WTC11 (cell line): ENCODE data around the gene GALNT17. TPM values are rescaled to one million over a fixed set of nuclear protein-coding genes. Genes with fewer than 3 reads are reported as not detected.

Experiments used
- ATAC-seq: fragments of 200-7000 bp; cut with Tn5 transposase; 2 replicates; pipeline ENCODE4 v1.10.0; 2021; ENCODE audit warnings: mild to moderate bottlenecking, moderate library complexity
- CTCF ChIA-PET: fragments of 300-600 bp; sonication (Branson Sonifier 250); formaldehyde crosslinking; loops from one replicate; lab custom pipeline; 2021; ENCODE audit warnings: antibody characterized with exemption; lab: Charles Lee
- POLR2A ChIA-PET: fragments of 350-600 bp; sonication (Branson Sonifier 250); formaldehyde crosslinking; loops from one replicate; lab custom pipeline; 2021; ENCODE audit warnings: antibody characterized with exemption; lab: Charles Lee
- DNase-seq: peaks from one replicate; pipeline ENCODE4 v3.0.0; 2021; ENCODE audit warnings: low spot score
- H3K27ac Mint-ChIP-seq: 2 replicates; pipeline ENCODE4 v1.8.0; 2021; ENCODE audit warnings: mixed read lengths
- H3K27me3 Mint-ChIP-seq: 2 replicates; pipeline ENCODE4 v1.8.0; 2021; ENCODE audit warnings: low read depth, mild to moderate bottlenecking, moderate library complexity, mixed read lengths
- H3K36me3 Mint-ChIP-seq: 2 replicates; pipeline ENCODE4 v1.8.0; 2021; ENCODE audit warnings: mixed read lengths
- H3K4me1 Mint-ChIP-seq: 2 replicates; pipeline ENCODE4 v1.8.0; 2022; ENCODE audit warnings: mixed read lengths
- H3K4me3 Mint-ChIP-seq: 2 replicates; pipeline ENCODE4 v1.8.0; 2021; ENCODE audit warnings: mild to moderate bottlenecking, moderate library complexity, mixed read lengths
- H3K9me3 Mint-ChIP-seq: 2 replicates; pipeline ENCODE4 v1.8.0; 2021; ENCODE audit warnings: mixed read lengths
- AFF4 ChIP-seq: sonication (generic); formaldehyde crosslinking; IDR thresholded peaks from 2 replicates; pipeline ENCODE4 v1.8.1; 2023; ENCODE audit warnings: mild to moderate bottlenecking, missing genetic modification reagents, borderline replicate concordance
- CTCF ChIP-seq: fragments of 200-600 bp; IDR thresholded peaks from 2 replicates; pipeline ENCODE4 v1.8.0; 2022; ENCODE audit warnings: antibody characterized with exemption
- FOXP1 ChIP-seq: sonication (generic); formaldehyde crosslinking; IDR thresholded peaks from 2 replicates; pipeline ENCODE4 v1.8.0; 2022; ENCODE audit warnings: missing genetic modification reagents, mild to moderate bottlenecking, moderate library complexity, borderline replicate concordance
- FOXP4 ChIP-seq: sonication (generic); formaldehyde crosslinking; IDR thresholded peaks from 2 replicates; pipeline ENCODE4 v1.8.0; 2022; ENCODE audit warnings: mild to moderate bottlenecking, missing genetic modification reagents
- GABPB1 ChIP-seq: sonication (generic); formaldehyde crosslinking; IDR thresholded peaks from 2 replicates; pipeline ENCODE4 v1.8.1; 2023; ENCODE audit warnings: mild to moderate bottlenecking, missing genetic modification reagents
- IRF2 ChIP-seq: sonication (generic); formaldehyde crosslinking; IDR thresholded peaks from 2 replicates; pipeline ENCODE4 v1.8.0; 2022; ENCODE audit warnings: low read depth, missing genetic modification reagents, borderline replicate concordance
- JUN ChIP-seq: sonication (generic); formaldehyde crosslinking; IDR thresholded peaks from 2 replicates; pipeline ENCODE4 v1.8.0; 2023; ENCODE audit warnings: mild to moderate bottlenecking, missing genetic modification reagents
- NFE2L1 ChIP-seq: sonication (generic); formaldehyde crosslinking; IDR thresholded peaks from 2 replicates; pipeline ENCODE4 v1.8.1; 2023; ENCODE audit warnings: missing genetic modification reagents
- PRDM15 ChIP-seq: sonication (generic); formaldehyde crosslinking; IDR thresholded peaks from 2 replicates; pipeline ENCODE4 v1.8.0; 2022; ENCODE audit warnings: missing genetic modification reagents
- SP1 ChIP-seq: sonication (generic); formaldehyde crosslinking; conservative IDR thresholded peaks from 2 replicates; pipeline ENCODE4 v1.8.1; 2022; ENCODE audit warnings: missing genetic modification reagents
- TEAD4 ChIP-seq: sonication (generic); formaldehyde crosslinking; IDR thresholded peaks from 2 replicates; pipeline ENCODE4 v1.8.0; 2022; ENCODE audit warnings: mild to moderate bottlenecking, missing genetic modification reagents
- TP53 ChIP-seq: sonication (generic); formaldehyde crosslinking; IDR thresholded peaks from 2 replicates; pipeline ENCODE4 v1.8.1; 2023; ENCODE audit warnings: mild to moderate bottlenecking, missing genetic modification reagents
- ZBTB43 ChIP-seq: sonication (generic); formaldehyde crosslinking; IDR thresholded peaks from 2 replicates; pipeline ENCODE4 v1.8.1; 2023; ENCODE audit warnings: mild to moderate bottlenecking, missing genetic modification reagents
- ZNF317 ChIP-seq: sonication (generic); formaldehyde crosslinking; IDR thresholded peaks from 2 replicates; pipeline ENCODE4 v1.8.1; 2023; ENCODE audit warnings: low read depth, mild to moderate bottlenecking, moderate library complexity, missing genetic modification reagents, borderline replicate concordance
- ZNF423 ChIP-seq: fragments of 250-450 bp; sonication (Bioruptor Pico); IDR thresholded peaks from 2 replicates; pipeline ENCODE4 v2.1.2; 2022; ENCODE audit warnings: mild to moderate bottlenecking, moderate library complexity
- ZNF425 ChIP-seq: fragments of 250-450 bp; sonication (Bioruptor Pico); conservative IDR thresholded peaks from 2 replicates; pipeline ENCODE4 v1.9.0; 2021; ENCODE audit warnings: mild to moderate bottlenecking
- total RNA-seq: library from RNA; stranded (reverse); gene quantifications from 3 replicates; pipeline ENCODE4 v1.2.3, GENCODE V29; 2021

Gene GALNT17
- total RNA-seq, 1 experiment from 2014 or later: 61.1 TPM

GRCh38 chr7:71270558-71270957 lies 138.6 kb downstream of the GALNT17 start (continued):
- TF ChIP-seq SP1 (CRISPR knock-in tag) (no peak), PRDM15 (no peak), JUN (CRISPR knock-in tag) (no peak), GABPB1 (CRISPR knock-in tag) (no peak), CTCF (no peak)
- TF ChIP-seq, all 79 proteins: peak for 0

- H3K4me3 Mint-ChIP-seq: no peak overlapping the region
- peaks cover 17% of the 10 kb centered on the region for H3K36me3 Mint-ChIP-seq
- ATAC-seq: no peak
- no peaks in the 10 kb centered on the region for H3K27me3 Mint-ChIP-seq
- no peak for DNase-seq
- no peak for TF ChIP-seq TP53 (CRISPR knock-in tag)
- TF ChIP-seq ZNF425 (CRISPR knock-in tag): no peak
- no peak for TF ChIP-seq FOXP4
- no peak for TF ChIP-seq TEAD4 (CRISPR knock-in tag)
- TF ChIP-seq, all 79 proteins: peak for 0
- Mint-ChIP-seq H3K27ac (no peak overlapping the region), H3K9me3 (peaks cover 11% of the 10 kb centered on the region), H3K4me1 (peaks cover 59% of the 10 kb centered on the region)
- ChIA-PET POLR2A (no interaction called here), CTCF (no interaction called here)
These were observed 139.3 kb downstream of the GALNT17 start for GRCh38 chr7:71271203-71271602.

GRCh38 chr7:71272509-71273490 lies 140.9 kb downstream of the GALNT17 start:
- peaks cover 44% of the 10 kb centered on the region for H3K4me1 Mint-ChIP-seq
- H3K27me3 Mint-ChIP-seq: no peaks in the 10 kb centered on the region
- peaks cover 15% of the 10 kb centered on the region; the same call in 1 of the 2 replicates for H3K36me3 Mint-ChIP-seq
- DNase-seq: no peak
- POLR2A ChIA-PET: no interaction called here
- ATAC-seq: no peak
- TF ChIP-seq SP1 (CRISPR knock-in tag) (no peak), ZNF423 (CRISPR knock-in tag) (no peak), FOXP1 (CRISPR knock-in tag) (no peak), IRF2 (CRISPR knock-in tag) (no peak), ZNF317 (CRISPR knock-in tag) (no peak), NFE2L1 (CRISPR knock-in tag) (no peak), AFF4 (no peak), ZBTB43 (no peak)
- peak overlapping the region; percentile 93 for H3K27ac Mint-ChIP-seq
- CTCF ChIA-PET: interaction anchor here (0.5 kb wide), 1 partner anchor 457 kb away, joined by 3 read pairs; no protein-coding TSS in a partner anchor
- H3K4me3 Mint-ChIP-seq: no peak overlapping the region
- peaks cover 9% of the 10 kb centered on the region for H3K9me3 Mint-ChIP-seq
